SU-DHL-6 (cell line): ENCODE data around the gene ECSIT.
"Not testable (repeated sequence)": the region's sequence is repeated elsewhere in the genome, so short reads cannot be mapped to it uniquely, and the experiment has no call there.

Experiments used
- H2AFZ ChIP-seq: fragments of 200-600 bp; sonication (generic); 2 replicates; pipeline ENCODE4 v1.6.1; 2014; ENCODE audit warnings: low read depth, mild to moderate bottlenecking, moderate library complexity, mixed read lengths, antibody characterized with exemption, low read length; ENCODE audit not compliant: severe bottlenecking
- H3F3A ChIP-seq: fragments of 200-600 bp; shearing (Covaris generic); 2 replicates; pipeline ENCODE4 v1.6.0; 2016; ENCODE audit warnings: antibody characterized with exemption, mild to moderate bottlenecking; ENCODE audit not compliant: insufficient read depth
- H3K27ac ChIP-seq: fragments of 200-600 bp; sonication (generic); 2 replicates; pipeline ENCODE4 v1.5.1; 2016; ENCODE audit warnings: low read depth, mild to moderate bottlenecking, low read length, moderate library complexity, mixed read lengths
- H3K27me3 ChIP-seq: fragments of 200-600 bp; sonication (generic), shearing (Covaris generic); 2 replicates; pipeline ENCODE4 v1.6.0; 2014; ENCODE audit warnings: mild to moderate bottlenecking, low read length
- H3K36me3 ChIP-seq: fragments of 200-600 bp; sonication (generic); 2 replicates; pipeline ENCODE4 v1.6.1; 2014; ENCODE audit warnings: mild to moderate bottlenecking, low read length, mixed read lengths
- H3K4me2 ChIP-seq: fragments of 300-600, 200-600 bp; shearing (Covaris generic), sonication (generic); 2 replicates; pipeline ENCODE4 v1.6.0; 2014; ENCODE audit warnings: low read length, low read depth, mild to moderate bottlenecking; ENCODE audit not compliant: poor library complexity, severe bottlenecking
- H3K4me3 ChIP-seq: fragments of 200-600 bp; sonication (generic); 2 replicates; pipeline ENCODE4 v1.5.1; 2014; ENCODE audit warnings: antibody characterized with exemption, low read length, mild to moderate bottlenecking, mixed read lengths; ENCODE audit not compliant: insufficient read depth, poor library complexity, severe bottlenecking
- H3K79me2 ChIP-seq: fragments of 200-600 bp; sonication (generic); 2 replicates; pipeline ENCODE4 v1.6.1; 2014; ENCODE audit warnings: mild to moderate bottlenecking, low read length, moderate library complexity; ENCODE audit not compliant: insufficient read depth
- H3K9ac ChIP-seq: fragments of 200-600 bp; sonication (generic); 2 replicates; pipeline ENCODE4 v1.7.0; 2014; ENCODE audit warnings: mild to moderate bottlenecking, low read length
- H3K9me2 ChIP-seq: fragments of 200-600 bp; sonication (generic); replicated peaks from 2 replicates; pipeline ENCODE4 v1.6.1; 2014; ENCODE audit warnings: low read length; ENCODE audit not compliant: insufficient read depth
- H3K9me3 ChIP-seq: fragments of 200-600 bp; sonication (generic); 2 replicates; pipeline ENCODE4 v1.6.1; 2014; ENCODE audit warnings: low read length, mixed read lengths; ENCODE audit not compliant: insufficient read depth
- H4K20me1 ChIP-seq: fragments of 200-600 bp; sonication (generic); 2 replicates; pipeline ENCODE4 v1.6.1; 2014; ENCODE audit warnings: low read depth, mild to moderate bottlenecking, antibody characterized with exemption, low read length, moderate library complexity, mixed read lengths
- EZH2phosphoT487 ChIP-seq: fragments of 200-600 bp; sonication (generic), shearing (Covaris generic); conservative IDR thresholded peaks from 2 replicates; pipeline ENCODE4 v1.6.1; 2018; ENCODE audit warnings: mild to moderate bottlenecking, antibody characterized with exemption, low read length, moderate library complexity, mixed read lengths
- TF ChIP-seq, protein P1 (sequence below): fragments of 200-600 bp; sonication (generic); IDR thresholded peaks from one replicate; pipeline ENCODE4 v1.5.1; 2017; ENCODE audit warnings: antibody characterized with exemption, mild to moderate bottlenecking, low read length, moderate library complexity; ENCODE audit not compliant: insufficient read depth, poor library complexity, severe bottlenecking

The ECSIT gene

DNA sequence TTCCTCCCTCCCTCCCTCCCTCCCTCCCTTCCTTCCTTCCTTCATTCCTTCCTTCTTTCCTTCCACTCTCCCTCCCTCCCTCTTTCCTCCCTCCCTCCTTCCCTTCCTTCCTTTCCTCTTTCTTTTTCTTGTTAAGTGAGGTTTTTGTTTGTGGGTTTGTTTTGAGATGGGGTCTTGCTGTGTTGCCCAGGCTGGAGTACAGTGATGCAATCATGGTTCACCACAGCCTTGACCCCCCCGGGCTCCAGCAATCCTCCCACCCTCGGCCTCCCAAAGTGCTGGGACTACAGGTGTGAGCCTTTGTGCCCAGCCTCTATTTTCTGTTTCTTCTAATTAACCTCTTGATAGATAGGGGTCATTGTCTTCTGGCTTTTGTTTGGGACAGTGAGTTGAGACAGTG lies 67.5 kb downstream of the ECSIT start:
- H3K4me2 ChIP-seq: no peak overlapping the region
- H4K20me1 ChIP-seq: no peaks in the 10 kb centered on the region
- TF ChIP-seq, protein P1, sequence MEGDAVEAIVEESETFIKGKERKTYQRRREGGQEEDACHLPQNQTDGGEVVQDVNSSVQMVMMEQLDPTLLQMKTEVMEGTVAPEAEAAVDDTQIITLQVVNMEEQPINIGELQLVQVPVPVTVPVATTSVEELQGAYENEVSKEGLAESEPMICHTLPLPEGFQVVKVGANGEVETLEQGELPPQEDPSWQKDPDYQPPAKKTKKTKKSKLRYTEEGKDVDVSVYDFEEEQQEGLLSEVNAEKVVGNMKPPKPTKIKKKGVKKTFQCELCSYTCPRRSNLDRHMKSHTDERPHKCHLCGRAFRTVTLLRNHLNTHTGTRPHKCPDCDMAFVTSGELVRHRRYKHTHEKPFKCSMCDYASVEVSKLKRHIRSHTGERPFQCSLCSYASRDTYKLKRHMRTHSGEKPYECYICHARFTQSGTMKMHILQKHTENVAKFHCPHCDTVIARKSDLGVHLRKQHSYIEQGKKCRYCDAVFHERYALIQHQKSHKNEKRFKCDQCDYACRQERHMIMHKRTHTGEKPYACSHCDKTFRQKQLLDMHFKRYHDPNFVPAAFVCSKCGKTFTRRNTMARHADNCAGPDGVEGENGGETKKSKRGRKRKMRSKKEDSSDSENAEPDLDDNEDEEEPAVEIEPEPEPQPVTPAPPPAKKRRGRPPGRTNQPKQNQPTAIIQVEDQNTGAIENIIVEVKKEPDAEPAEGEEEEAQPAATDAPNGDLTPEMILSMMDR: no peak
- no peak for TF ChIP-seq EZH2phosphoT487
- no peak overlapping the region for H3K4me3 ChIP-seq
- H3F3A ChIP-seq: no peaks in the 10 kb centered on the region
- H3K9me2 ChIP-seq: no peaks in the 10 kb centered on the region
- H3K36me3 ChIP-seq: no peaks in the 10 kb centered on the region
- H3K27ac ChIP-seq: no peak overlapping the region
- H2AFZ ChIP-seq: no peak overlapping the region
- no peak overlapping the region for H3K9ac ChIP-seq
- no peaks in the 10 kb centered on the region for H3K27me3 ChIP-seq
- no peaks in the 10 kb centered on the region for H3K79me2 ChIP-seq
- H3K9me3 ChIP-seq: no peaks in the 10 kb centered on the region

DNA sequence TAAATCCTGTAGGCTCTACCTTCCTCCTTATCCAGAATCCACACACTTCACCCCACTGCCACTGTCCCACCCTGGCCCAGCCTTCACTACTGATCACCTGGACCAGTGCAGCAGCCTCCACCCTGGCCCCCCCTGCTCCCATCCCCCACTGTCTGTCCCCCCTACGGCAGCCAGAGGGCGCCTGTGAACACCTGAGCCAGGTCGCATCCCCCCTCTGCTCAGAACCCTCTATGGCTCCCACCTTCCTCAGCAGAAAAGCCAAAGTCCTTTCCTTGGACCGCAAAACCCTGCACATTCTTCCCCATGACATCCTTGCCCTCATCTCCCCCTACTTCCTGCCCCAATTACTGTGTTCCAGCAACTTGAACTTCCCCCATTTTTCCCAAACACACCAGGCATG lies 68.7 kb downstream of the ECSIT start:
- Histone ChIP-seq H3K4me3 (no peak overlapping the region), H3K4me2 (no peak overlapping the region), H3K9me3 (no peaks in the 10 kb centered on the region), H3K79me2 (no peaks in the 10 kb centered on the region), H3F3A (no peaks in the 10 kb centered on the region), H4K20me1 (no peaks in the 10 kb centered on the region), H3K36me3 (no peaks in the 10 kb centered on the region), H3K9ac (no peak overlapping the region), H3K27me3 (no peaks in the 10 kb centered on the region), H3K9me2 (no peaks in the 10 kb centered on the region), H3K27ac (no peak overlapping the region), H2AFZ (no peak overlapping the region)
- TF ChIP-seq EZH2phosphoT487: no peak
- TF ChIP-seq, protein P1: no peak

DNA sequence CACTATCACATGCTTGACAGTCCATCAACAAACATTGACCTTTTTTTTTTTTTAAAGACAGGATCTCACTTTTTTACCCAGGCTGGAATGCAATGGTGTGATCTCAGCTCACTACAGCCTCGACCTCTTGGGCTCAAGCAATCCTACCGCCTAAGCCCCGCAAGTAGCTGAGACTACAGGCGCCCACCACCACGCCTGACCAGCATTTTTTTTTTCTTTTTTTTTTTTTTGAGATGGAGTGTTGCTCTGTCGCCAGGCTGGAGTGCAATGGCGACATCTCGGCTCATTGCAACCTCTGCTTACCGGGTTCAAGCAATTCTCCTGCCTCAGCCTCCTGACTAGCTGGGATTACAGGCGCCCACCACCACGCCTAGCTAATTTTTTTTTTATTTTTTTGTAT lies 70.0 kb downstream of the ECSIT start:
- H2AFZ ChIP-seq, H3K9me3 ChIP-seq, H3K79me2 ChIP-seq, H3K27me3 ChIP-seq, H3K9ac ChIP-seq, H3K4me3 ChIP-seq, H3K36me3 ChIP-seq, H3K27ac ChIP-seq, H3K4me2 ChIP-seq, H3K9me2 ChIP-seq, H4K20me1 ChIP-seq, H3F3A ChIP-seq: not testable (repeated sequence)

DNA sequence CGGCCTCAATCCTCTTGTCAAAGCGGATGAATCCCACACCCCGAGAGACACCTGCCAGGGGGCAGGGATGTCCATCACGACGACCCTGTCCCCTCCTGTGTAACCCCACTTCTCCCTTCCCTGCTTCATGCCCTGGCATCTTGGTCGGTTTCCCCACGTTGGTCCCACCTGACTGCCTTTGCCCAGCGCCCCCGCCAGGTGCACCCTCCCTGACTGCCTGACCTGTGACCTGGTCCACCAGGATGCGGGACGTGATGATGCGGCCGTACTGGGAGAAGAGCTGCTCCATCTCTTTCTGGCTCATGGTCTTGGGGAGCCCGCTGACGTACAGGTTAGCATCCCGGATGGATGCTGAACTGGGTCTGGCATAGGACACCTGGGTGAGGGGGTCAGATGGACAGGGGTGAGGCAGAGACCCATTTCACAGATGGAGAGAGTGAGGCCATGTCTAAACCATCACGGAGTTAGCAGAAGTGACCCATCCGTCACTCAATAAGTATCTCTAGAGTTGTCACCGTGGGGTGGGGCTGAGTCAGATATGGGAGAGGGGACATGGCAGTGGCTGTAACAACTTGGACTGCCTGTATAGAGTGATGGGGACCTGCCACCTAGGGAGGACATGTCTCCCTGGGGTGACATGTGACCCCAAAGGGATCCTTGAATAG lies 70.6 kb downstream of the ECSIT start:
- TF ChIP-seq, protein P1: no peak
- no peak for TF ChIP-seq EZH2phosphoT487
- no peaks in the 10 kb centered on the region for H3K36me3 ChIP-seq
- no peaks in the 10 kb centered on the region for H3K9me3 ChIP-seq
- no peak overlapping the region for H2AFZ ChIP-seq
- no peaks in the 10 kb centered on the region for H3K9me2 ChIP-seq
- no peaks in the 10 kb centered on the region for H3F3A ChIP-seq
- no peak overlapping the region for H3K4me2 ChIP-seq
- H3K4me3 ChIP-seq: no peak overlapping the region
- H3K9ac ChIP-seq: no peak overlapping the region
- H3K27ac ChIP-seq: no peak overlapping the region
- no peaks in the 10 kb centered on the region for H3K27me3 ChIP-seq
- no peaks in the 10 kb centered on the region for H4K20me1 ChIP-seq
- H3K79me2 ChIP-seq: no peaks in the 10 kb centered on the region
